Endothelial cell of umbilical vein (primary cell): Measurements from ENCODE around the gene CASR. TPM values are rescaled to one million over a fixed set of nuclear protein-coding genes. Genes with fewer than 3 reads are reported as not detected.

Experiments used
- BruUV-seq: library from RNA; stranded (reverse); fragments of 400-500 nt; replicated peaks from 2 replicates; lab custom pipeline; 2021; lab: Mats Ljungman, UMichigan
- CTCF ChIA-PET: fragments of 300-600, 350-600 bp; sonication (Branson Sonifier 250); formaldehyde crosslinking; loops from one replicate; lab custom pipeline; 2021; ENCODE audit warnings: antibody characterized with exemption, inconsistent platforms; lab: Charles Lee
- POLR2A ChIA-PET: fragments of 300-600, 350-600 bp; sonication (Branson Sonifier 250); formaldehyde crosslinking; loops from one replicate; lab custom pipeline; 2021; ENCODE audit warnings: antibody characterized with exemption, inconsistent platforms; lab: Charles Lee
- DNase-seq: peaks from one replicate; pipeline ENCODE4 v3.0.0-alpha.2; 2011; ENCODE audit warnings: low read depth, low spot score
- FAIRE-seq: peaks from 2 replicates; lab custom pipeline; 2011; peaks lifted over from hg19 to GRCh38; lab: Jason Lieb, UNC
- H2AFZ ChIP-seq: 2 replicates; pipeline ENCODE4 v1.6.0; 2012; ENCODE audit warnings: low read depth, low read length, control low read depth, inconsistent platforms
- H3K27ac ChIP-seq: 2 replicates; pipeline ENCODE4 v1.5.1; 2011; ENCODE audit warnings: low read depth, mild to moderate bottlenecking, control low read depth, low read length, moderate library complexity; ENCODE audit not compliant: insufficient read depth
- H3K27me3 ChIP-seq, 2 experiments: 2 replicates each; pipeline versions ENCODE4 v1.6.0 to v1.6.1; 2011; ENCODE audit warnings: low read length in 2 of 2, mixed read lengths in 1 of 2; ENCODE audit not compliant: control insufficient read depth in 2 of 2, insufficient read depth in 2 of 2
- H3K36me3 ChIP-seq, 2 experiments: 2 replicates in 1 of 2; 3 replicates in 1 of 2; pipeline ENCODE4 v1.5.1; 2011; ENCODE audit warnings: low read length in 2 of 2, mild to moderate bottlenecking in 1 of 2, moderate library complexity in 1 of 2; ENCODE audit not compliant: control insufficient read depth in 2 of 2, insufficient read depth in 2 of 2; ENCODE audit errors: extremely low read depth in 1 of 2
- H3K4me1 ChIP-seq: 3 replicates; pipeline ENCODE4 v1.5.1; 2011; ENCODE audit warnings: mild to moderate bottlenecking, low read length; ENCODE audit not compliant: control insufficient read depth, insufficient read depth; ENCODE audit errors: extremely low read depth
- H3K4me2 ChIP-seq: 2 replicates; pipeline ENCODE4 v1.6.1; 2011; ENCODE audit warnings: low read length, control low read depth, mixed read lengths; ENCODE audit not compliant: insufficient read depth
- H3K4me3 ChIP-seq, 3 experiments: fragments of 200-600 bp in 1 of 3; sonication (generic), shearing (Covaris generic) in 1 of 3; replicated peaks in 1 of 3; 2 replicates each; pipeline ENCODE4 v1.5.1; 2011 to 2016; ENCODE audit warnings: control low read depth in 3 of 3, low read length in 3 of 3, mild to moderate bottlenecking in 2 of 3, inconsistent platforms in 1 of 3, low read depth in 1 of 3, moderate library complexity in 1 of 3; ENCODE audit not compliant: insufficient read depth in 1 of 3
- H3K79me2 ChIP-seq: 2 replicates; pipeline ENCODE4 v1.6.0; 2012; ENCODE audit warnings: low read length, inconsistent platforms; ENCODE audit not compliant: control insufficient read depth, insufficient read depth
- H3K9ac ChIP-seq: replicated peaks from 2 replicates; pipeline ENCODE3; 2011; ENCODE audit warnings: low read length, control low read depth; ENCODE audit not compliant: insufficient read depth; ENCODE audit errors: extremely low read depth
- H3K9me1 ChIP-seq: replicated peaks from 3 replicates; pipeline ENCODE4 v1.6.0; 2011; ENCODE audit warnings: mild to moderate bottlenecking, low read length; ENCODE audit not compliant: control insufficient read depth, insufficient read depth; ENCODE audit errors: extremely low read depth
- H3K9me3 ChIP-seq: replicated peaks from 2 replicates; pipeline ENCODE4 v1.5.1; 2012; ENCODE audit warnings: low read length, inconsistent platforms; ENCODE audit not compliant: control insufficient read depth, insufficient read depth
- H4K20me1 ChIP-seq: replicated peaks from 2 replicates; pipeline ENCODE3; 2011; ENCODE audit warnings: mild to moderate bottlenecking, low read length; ENCODE audit not compliant: control insufficient read depth, insufficient read depth; ENCODE audit errors: extremely low read depth
- CTCF ChIP-seq, 2 donors: IDR thresholded peaks; 1 replicate in 1 of 2; 2 replicates in 1 of 2; pipeline ENCODE4 v1.5.1; 2011; ENCODE audit warnings: low read length in 2 of 2, mild to moderate bottlenecking in 2 of 2, moderate library complexity in 2 of 2, control low read depth in 1 of 2, inconsistent platforms in 1 of 2, low read depth in 1 of 2; ENCODE audit not compliant: insufficient read depth in 1 of 2; ENCODE audit errors: extremely low read depth in 1 of 2
- EZH2 ChIP-seq: IDR thresholded peaks from 2 replicates; pipeline ENCODE4 v1.6.1; 2012; ENCODE audit warnings: borderline replicate concordance, low read depth, mild to moderate bottlenecking, moderate library complexity, low read length, inconsistent platforms; ENCODE audit not compliant: severe bottlenecking
- FOS ChIP-seq: IDR thresholded peaks from 2 replicates; pipeline ENCODE4 v1.6.1; 2011; ENCODE audit warnings: mild to moderate bottlenecking, low read length, moderate library complexity, borderline replicate concordance; ENCODE audit not compliant: insufficient read depth
- GATA2 ChIP-seq: IDR thresholded peaks from 2 replicates; pipeline ENCODE4 v1.7.0; 2011; ENCODE audit warnings: low read depth, mild to moderate bottlenecking, moderate library complexity, mixed read lengths, low read length; ENCODE audit not compliant: insufficient read length, insufficient read depth
- JUN ChIP-seq: IDR thresholded peaks from 2 replicates; pipeline ENCODE4 v1.6.1; 2011; ENCODE audit warnings: borderline replicate concordance, low read depth; ENCODE audit not compliant: insufficient read length, insufficient read depth
- MAX ChIP-seq: IDR thresholded peaks from 2 replicates; pipeline ENCODE4 v1.6.1; 2011; ENCODE audit not compliant: insufficient read depth, insufficient read length
- MYC ChIP-seq: IDR thresholded peaks from one replicate; pipeline ENCODE4 v1.6.1; 2011; ENCODE audit warnings: mild to moderate bottlenecking, low read depth, low read length
- POLR2A ChIP-seq: IDR thresholded peaks from 2 replicates; pipeline ENCODE4 v1.6.1; 2012; ENCODE audit warnings: low read depth, mild to moderate bottlenecking, control low read depth, low read length
- POLR2AphosphoS5 ChIP-seq: IDR thresholded peaks from 2 replicates; pipeline ENCODE4 v1.6.1; 2012; ENCODE audit warnings: low read depth, mild to moderate bottlenecking, control low read depth, low read length, moderate library complexity; ENCODE audit not compliant: insufficient read depth
- dilution Hi-C: fragments of 300-500 bp; cut with MboI; formaldehyde crosslinking; loops from one replicate; pipeline ENCODE4 v1.15.0; 2019; ENCODE audit warnings: low sequenced_read_pairs; ENCODE audit not compliant: extremely low pct_ligation_motif_present
- intact Hi-C: fragments of 100-400 bp; cut with micrococcal nuclease; formaldehyde crosslinking; loops from one replicate; pipeline ENCODE4 v1.10.0; 2022
- polyA plus RNA-seq, 4 experiments: library from polyadenylated mRNA; depleted of rRNA in 3 of 4; stranded (reverse) in 3 of 4; unstranded in 1 of 4; fragments of >200 nt; gene quantifications; 2 replicates each; pipeline versions ENCODE4 v1.2.1 to v1.2.3, GENCODE V29; 2011 to 2012; ENCODE audit warnings: missing spikeins in 1 of 4
- total RNA-seq: library from RNA; stranded (reverse); gene quantifications from 2 replicates; pipeline ENCODE4 v1.2.3, GENCODE V29; 2021

CASR gene
- total and polyA plus RNA-seq, 2 donors (not counting 3 experiments of a cell fraction or from before 2014, with no cell fraction given): not detected

GRCh38 chr3:122269045-122269444 is 85.6 kb downstream of the CASR start:
- Histone ChIP-seq H3K4me3 (no peak overlapping the region), H3K27me3 (peaks cover 2 to 7% of the 10 kb centered on the region in 2 experiments), H3K36me3 (no peaks in the 10 kb centered on the region), H3K4me1 (no peaks in the 10 kb centered on the region), H3K79me2 (no peaks in the 10 kb centered on the region), H4K20me1 (no peaks in the 10 kb centered on the region), H3K9ac (no peak overlapping the region), H3K9me3 (no peaks in the 10 kb centered on the region), H2AFZ (no peak overlapping the region), H3K27ac (no peak overlapping the region), H3K4me2 (no peak overlapping the region), H3K9me1 (no peaks in the 10 kb centered on the region)
- TF ChIP-seq MYC (no peak), POLR2AphosphoS5 (no peak), MAX (no peak), CTCF (IDR thresholded peaks at IDR 0.05; ENCODE audit: extremely low read depth in 1 of 2, insufficient read depth in 1 of 2, low read depth in 1 of 2, low read length in 2 of 2) (no peak), POLR2A (no peak), GATA2 (no peak), EZH2 (no peak), FOS (no peak), JUN (no peak)
- intact Hi-C loops (no loop called here), dilution Hi-C loops (no loop called here)
- FAIRE-seq: no peak
- CTCF ChIA-PET: no interaction called here
- no TSS peak for BruUV-seq
- POLR2A ChIA-PET: no interaction called here
- no peak for DNase-seq
